ENCODE measurements around the gene MASP2.
"Not testable (repeated sequence)": the region's sequence is repeated elsewhere in the genome, so short reads cannot be mapped to it uniquely, and the experiment has no call there.

Gene MASP2

GRCh38 chr1:11058026-11058425, 11.0 kb upstream of the MASP2 start:
- no peak for DNase-seq

DNA sequence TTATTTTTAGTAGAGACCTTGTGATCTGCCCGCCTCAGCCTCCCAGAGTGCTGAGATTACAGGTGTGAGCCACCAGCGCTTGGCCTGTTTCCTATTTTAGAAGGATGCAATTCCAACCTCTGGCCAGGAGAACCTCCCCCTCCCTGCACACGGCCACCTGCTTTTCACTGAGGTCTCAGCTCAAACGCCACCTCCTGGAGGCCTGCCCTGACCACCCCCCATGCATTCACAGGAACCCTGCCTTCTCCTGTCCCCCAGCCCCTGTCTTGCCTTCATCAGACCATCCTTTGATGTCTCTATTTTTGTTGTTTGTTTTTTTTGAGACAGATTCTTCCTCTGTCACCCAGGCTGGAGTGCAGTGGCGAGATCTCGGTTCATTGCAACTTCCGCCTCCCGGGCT, 10.4 kb upstream of the MASP2 start:
- DNase-seq, result no peak

- DNase-seq, result no peak
Observed at GRCh38 chr1:11056504-11056903, 9.5 kb upstream of the MASP2 start.

- DNase-seq, result no peak
Observed at GRCh38 chr1:11055676-11056075, 8.6 kb upstream of the MASP2 start.

DNA sequence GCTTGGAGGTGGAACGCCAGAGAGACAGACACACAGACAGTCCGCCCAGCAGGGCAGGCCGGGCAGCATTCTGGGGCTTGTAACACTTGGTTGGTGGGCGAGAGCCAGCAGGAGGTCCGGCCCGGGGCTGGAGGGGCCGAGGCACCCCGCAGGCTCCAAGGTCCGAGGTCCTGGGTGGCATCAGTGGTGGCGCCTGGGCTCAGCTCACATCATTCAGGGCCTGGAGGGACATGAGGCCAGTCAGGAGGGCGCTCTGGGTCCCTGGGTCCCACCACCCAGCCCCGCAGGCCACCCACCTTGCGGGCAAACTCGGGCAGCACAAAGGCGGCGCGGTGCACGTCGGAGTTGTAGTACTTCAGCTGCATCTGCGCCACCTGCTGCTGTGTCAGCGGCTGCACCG, 7.6 kb upstream of the MASP2 start:
- DNase-seq, result no peak

DNA sequence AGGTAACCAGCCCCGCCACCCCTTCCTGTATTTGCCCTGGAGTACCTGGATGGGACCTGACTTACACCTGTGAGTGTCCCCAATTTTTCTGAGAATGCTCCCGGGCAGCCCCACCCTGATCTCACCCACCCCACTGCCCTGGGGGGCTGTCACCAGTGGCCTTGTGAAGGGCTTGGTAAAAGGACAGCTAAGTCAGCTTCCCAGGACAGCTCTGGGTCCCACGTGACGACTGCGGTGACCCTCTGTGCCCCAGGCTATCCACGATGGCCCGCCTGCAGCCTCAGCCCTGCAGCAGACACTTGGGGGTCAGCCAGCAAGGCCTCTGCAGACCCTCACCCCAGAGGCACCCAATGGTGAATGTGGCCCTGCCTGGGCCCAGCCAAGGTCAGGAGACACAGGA, 7.1 kb upstream of the MASP2 start:
- DNase-seq, result no peak

DNA sequence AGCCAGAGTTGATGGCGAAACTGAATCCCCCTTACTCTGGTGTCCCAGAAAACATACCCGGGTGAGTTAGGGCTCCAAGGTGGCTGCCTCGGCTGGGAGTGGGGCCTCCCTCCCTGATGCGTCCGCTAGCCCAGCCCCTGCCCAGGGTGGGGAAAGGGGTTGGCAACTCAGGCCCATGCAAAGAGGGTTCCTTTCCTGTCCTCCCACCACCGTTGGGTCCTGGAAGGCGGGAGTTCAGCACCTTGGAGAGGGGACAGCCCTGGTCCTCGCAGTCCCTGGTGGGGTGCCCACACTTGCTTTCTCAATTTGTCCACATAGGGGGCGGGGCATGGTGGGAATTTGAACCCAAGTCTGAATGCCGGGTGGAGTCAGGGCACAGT, 6.7 kb upstream of the MASP2 start:
- no peak for DNase-seq

DNA sequence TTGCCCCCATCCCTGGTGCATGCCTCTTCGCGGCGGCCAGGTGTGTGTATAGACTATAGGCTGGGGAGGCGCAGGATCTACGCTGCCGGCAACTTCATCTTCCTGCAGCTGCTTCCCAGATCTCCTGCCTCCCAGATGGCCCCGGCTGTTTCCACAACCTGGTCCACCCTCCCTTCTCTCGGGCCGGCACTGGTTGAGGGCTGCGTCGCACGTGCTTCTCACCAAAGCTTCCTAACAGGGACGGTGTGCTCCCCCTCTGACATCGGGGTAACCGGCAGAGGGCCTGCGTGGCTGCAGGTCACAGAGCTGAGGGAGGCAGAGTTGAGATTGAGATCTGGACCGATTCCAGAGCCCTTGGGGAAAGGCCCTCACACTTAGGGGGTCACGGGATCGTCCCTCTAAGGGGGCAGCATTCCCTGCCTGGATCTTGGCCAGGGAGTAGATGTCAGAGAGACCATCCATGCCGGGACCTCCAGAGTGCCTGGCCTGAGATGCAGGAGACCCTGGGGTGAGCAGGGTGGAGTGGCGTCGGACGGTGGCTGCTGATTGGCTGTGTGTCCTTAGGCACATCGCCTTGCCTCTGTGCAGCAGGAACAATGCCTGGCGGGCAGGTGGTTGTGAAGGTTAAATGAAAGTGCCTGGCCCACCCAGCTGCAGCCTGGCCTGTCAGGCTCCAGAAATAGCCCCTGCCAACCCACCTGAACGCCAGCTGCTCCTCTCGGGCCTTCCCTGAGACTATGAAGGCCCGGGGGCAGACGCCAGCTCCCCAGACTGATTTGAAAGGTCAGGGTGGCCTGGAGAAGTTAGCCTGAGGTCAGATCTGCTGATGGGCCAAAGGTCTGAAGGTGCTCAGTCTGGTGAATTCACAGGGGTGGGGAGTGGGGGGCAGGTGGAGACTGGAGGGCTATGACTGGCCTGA, 6.1 kb upstream of the MASP2 start:
- DNase-seq, result peak; percentile 51

DNA sequence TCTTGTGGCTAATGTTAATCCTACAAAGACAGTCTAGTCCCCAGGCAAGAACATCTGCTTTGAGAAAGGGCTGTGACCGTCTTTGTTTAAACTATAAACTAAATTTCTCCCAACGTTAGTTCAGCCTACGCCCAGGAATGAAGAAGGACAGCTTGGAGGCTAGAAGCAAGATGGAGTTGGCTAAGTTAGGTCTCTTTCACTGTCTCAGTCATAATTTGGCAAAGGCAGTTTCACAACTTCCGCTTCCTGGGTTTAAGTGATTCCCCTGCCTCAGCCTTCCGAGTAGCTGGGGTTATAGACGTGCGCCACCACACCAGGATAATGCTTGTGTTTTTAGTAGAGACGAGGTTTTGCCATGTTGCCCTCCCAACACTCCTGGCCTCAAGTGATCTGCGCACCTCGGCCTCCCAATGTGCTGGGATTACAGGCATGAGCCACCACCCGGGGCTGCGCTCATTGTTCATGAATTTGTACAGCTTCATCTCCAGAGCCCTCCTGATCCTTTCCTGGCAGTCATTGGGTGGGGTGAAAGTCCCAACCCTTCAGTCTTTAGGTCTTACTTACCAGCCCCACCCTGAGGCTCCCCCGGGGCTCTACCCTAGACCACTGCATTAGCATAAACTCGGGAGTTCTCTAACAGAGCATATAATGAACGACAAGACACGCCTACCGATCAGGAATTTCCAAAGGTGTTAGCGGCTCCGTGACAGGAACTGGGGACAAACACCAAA, 4.9 kb upstream of the MASP2 start:
- DNase-seq, result no peak

DNA sequence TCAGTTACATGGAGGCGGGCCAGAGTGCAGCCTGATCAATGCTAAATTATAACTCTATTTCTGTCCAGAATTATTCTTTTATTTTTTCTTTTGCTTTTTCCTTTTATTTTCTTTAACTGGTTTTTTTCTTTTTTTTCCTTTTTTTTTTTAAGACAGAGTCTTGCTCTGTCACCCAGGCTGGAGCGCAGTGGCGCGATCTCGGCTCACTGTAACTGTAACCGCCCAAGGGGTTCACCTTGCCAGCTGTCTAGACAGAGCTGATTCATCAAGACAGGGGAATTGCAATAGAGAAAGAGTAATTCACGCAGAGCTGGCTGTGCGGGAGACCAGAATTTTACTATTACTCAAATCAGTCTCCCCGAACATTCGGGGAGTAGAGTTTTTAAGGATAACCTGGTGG, 4.1 kb upstream of the MASP2 start:
- DNase-seq, result not testable (repeated sequence)

DNA sequence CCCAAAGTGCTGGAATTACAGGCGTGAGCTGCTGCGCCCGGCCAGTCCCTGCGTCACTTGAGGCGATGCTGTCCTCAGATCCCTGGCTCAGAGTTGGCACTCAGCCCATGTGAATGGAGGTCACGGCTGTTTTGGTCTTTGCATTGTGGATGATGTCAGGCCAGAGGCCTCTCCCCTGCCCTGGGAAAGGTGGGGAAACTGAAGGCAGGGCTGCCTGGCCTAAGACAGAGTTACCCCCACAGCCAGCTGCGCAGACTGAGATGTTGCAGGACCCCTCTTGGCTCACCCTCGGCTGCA, 821 bp downstream of the MASP2 start:
- DNase-seq, result no peak

DNA sequence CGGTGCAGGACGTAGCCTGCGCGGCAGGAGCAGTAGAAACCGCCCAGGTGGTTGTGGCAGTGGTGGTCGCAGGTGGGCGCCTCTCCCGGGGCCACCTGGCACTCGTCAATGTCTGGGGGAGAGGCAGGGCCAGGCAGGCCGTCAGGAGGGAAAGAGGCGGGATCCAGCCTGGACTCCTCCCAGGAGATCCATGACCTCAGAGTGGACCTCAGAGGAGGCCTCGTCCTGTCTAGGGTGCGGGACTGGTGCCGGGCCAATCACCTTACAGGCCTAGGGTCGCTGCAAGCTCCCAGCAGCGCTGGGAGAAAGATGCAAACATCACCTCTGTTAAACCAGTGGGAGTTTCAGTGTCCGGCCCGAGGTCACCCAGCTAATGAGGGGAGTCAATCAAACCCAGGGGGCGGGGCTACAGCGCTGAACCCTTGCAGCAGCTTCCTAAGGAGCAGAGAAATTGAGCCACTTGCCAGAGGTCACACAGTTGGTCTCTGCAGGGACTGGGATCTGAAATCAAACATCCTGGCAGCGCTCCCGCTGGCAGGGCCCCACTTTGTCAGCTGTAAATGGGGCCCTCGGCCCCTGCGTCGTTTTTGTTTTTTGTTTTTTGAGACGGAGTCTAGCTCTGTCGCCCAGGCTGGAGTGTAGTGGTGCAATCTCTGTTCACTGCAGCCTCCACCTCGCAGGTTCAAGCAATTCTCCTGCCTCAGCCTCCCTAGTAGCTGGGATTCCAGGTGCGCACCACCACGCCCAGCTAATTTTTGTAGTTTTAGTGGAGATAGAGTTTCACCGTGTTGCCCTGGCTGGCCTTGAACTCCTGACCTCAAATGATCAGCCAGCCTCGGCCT, 1.4 kb downstream of the MASP2 start:
- no peak for DNase-seq

GRCh38 chr1:11044849-11045427, 2.1 kb downstream of the MASP2 start:
- DNase-seq, result no peak

DNA sequence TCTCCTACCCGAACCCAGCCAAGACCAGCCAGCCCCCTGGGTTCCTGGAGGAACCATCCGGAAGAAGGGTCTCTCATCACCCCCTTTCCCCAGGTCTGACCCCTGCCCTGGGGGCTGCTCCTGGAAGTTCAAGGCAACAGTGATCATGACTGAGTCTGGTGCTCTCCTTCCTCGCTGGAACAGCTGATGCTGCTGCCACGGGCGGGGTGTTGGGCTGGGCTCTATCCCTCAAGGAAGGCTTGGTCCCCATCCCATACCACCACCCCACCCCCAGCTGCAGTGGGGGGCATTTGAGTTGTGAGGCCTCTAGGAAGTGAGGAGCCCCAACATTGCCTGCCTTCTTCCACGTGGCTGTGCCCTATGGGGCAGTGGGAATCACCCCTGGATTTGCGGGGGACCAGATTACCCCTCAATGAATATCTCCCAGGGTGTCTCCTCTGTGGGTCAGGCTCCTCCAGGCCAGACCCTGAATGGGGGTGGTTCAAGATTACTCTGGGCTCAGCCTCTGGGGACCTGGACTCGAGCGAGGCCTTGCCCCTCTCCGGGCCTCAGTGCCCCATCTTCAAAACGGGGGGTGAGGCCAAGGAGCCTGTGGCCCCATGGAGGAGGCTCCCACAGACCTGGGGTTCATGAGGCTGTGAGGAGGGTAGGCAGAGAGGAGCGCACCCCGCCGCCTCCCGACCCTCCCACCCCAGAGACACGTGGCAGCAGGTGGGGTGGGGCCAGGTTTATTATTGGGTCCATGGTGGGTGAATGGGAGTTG, 2.8 kb downstream of the MASP2 start:
- no peak for DNase-seq

GRCh38 chr1:11042995-11043874, 3.8 kb downstream of the MASP2 start:
- no peak for DNase-seq

- DNase-seq, result no peak
Observed at GRCh38 chr1:11042065-11042464, 5.0 kb downstream of the MASP2 start.

GRCh38 chr1:11041048-11041447, 6.0 kb downstream of the MASP2 start:
- no peak for DNase-seq

DNA sequence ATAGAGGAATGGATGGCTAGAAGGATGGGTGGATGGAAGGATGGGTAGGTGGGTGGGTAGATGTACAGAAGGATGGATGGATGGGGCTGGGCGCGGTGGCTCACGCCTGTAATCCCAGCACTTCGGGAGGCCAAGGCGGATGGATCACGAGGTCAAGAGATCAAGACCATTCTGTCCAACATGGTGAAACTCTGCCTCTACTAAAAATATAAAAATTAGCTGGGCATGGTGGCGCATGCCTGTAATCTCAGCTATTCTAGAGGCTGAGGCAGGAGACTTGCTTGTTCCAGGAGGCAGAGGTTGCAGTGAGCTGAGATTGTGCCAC, 7.0 kb downstream of the MASP2 start:
- DNase-seq, result not testable (repeated sequence)

DNA sequence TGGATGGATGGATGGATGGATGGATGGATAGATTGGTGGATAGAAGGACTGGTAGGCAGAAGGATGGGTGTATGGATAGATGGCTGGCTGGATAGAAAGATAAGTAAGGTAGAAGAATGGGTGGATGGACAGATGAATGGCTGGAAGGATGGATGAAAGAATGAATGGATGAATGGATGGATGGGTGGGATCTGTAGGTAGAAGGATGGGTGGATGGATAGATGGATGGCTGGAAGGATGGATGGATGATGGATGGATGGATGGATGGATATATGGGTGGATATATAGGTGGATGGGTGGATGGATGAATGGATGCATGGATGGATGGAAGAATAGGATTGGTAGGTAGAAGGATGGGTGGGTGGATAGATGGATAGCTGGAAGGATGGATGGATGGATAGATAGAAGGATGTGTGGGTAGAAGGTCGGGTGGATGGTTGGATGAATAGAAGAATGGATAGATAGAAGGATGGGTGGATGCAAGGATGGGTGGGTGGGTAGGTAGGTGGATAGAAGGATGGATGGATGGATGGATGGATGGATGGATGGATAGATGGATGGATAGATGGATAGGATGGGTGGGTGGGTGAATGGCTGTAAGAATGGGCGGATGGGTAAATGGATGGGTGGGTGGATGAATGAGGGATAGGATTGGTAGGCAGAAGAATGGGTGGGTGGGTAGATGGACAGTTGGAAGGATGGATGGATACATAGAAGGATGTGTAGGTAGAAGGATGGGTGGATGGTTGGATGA, 7.5 kb downstream of the MASP2 start:
- DNase-seq, result no peak

- DNase-seq, result peak; percentile 80
Observed at GRCh38 chr1:11037740-11038182, 9.3 kb downstream of the MASP2 start.
